OCI-LY7 (cell line): ENCODE data around the gene LRRC23. TPM values are rescaled to one million over a fixed set of nuclear protein-coding genes. Genes with fewer than 3 reads are reported as not detected.

Source experiments
- BruUV-seq: library from RNA; stranded (reverse); fragments of 400-500 nt; replicated peaks from 2 replicates; lab custom pipeline; 2021; lab: Mats Ljungman, UMichigan
- CTCF ChIA-PET: fragments of 300-600 bp; sonication (Branson Sonifier 250); formaldehyde crosslinking; loops from one replicate; lab custom pipeline; 2022; ENCODE audit warnings: antibody characterized with exemption; ENCODE audit not compliant: unreplicated experiment; lab: Charles Lee
- POLR2A ChIA-PET: fragments of 300-600 bp; sonication (Branson Sonifier 250); formaldehyde crosslinking; loops from one replicate; lab custom pipeline; 2022; ENCODE audit warnings: antibody characterized with exemption; lab: Charles Lee
- DNase-seq: peaks from one replicate; pipeline ENCODE4 v3.0.0-alpha.2; 2015; ENCODE audit warnings: low spot score
- H2AFZ ChIP-seq: fragments of 200-600 bp; sonication (generic), shearing (Covaris generic); 2 replicates; pipeline ENCODE4 v1.6.1; 2014; ENCODE audit warnings: mild to moderate bottlenecking, antibody characterized with exemption, low read length, moderate library complexity
- H3K27ac ChIP-seq: fragments of 200-600 bp; sonication (generic); 2 replicates; pipeline ENCODE4 v1.5.1; 2014; ENCODE audit warnings: mixed run types, low read depth, mild to moderate bottlenecking, moderate library complexity, low read length, inconsistent platforms; ENCODE audit not compliant: poor library complexity, severe bottlenecking
- H3K36me3 ChIP-seq: fragments of 200-600 bp; sonication (generic); 2 replicates; pipeline ENCODE4 v1.6.1; 2014; ENCODE audit warnings: mild to moderate bottlenecking, antibody characterized with exemption, low read length, moderate library complexity, mixed read lengths; ENCODE audit not compliant: insufficient read depth
- H3K4me1 ChIP-seq: fragments of 200-600 bp; sonication (generic); 2 replicates; pipeline ENCODE4 v1.5.1; 2014; ENCODE audit warnings: mild to moderate bottlenecking, low read length; ENCODE audit not compliant: insufficient read depth, poor library complexity, severe bottlenecking
- H3K4me2 ChIP-seq: fragments of 200-600 bp; sonication (generic); 2 replicates; pipeline ENCODE4 v1.6.1; 2014; ENCODE audit warnings: mild to moderate bottlenecking, low read length
- H3K4me3 ChIP-seq: fragments of 200-600 bp; sonication (generic); 2 replicates; pipeline ENCODE4 v1.5.1; 2014; ENCODE audit warnings: mild to moderate bottlenecking, low read depth, low read length; ENCODE audit not compliant: poor library complexity, severe bottlenecking
- H3K79me2 ChIP-seq: fragments of 200-600 bp; sonication (generic); 2 replicates; pipeline ENCODE4 v1.6.1; 2016; ENCODE audit warnings: low read depth, mild to moderate bottlenecking, low read length, moderate library complexity, mixed read lengths; ENCODE audit not compliant: insufficient read depth
- H3K9me2 ChIP-seq: fragments of 200-600 bp; sonication (generic); 2 replicates; pipeline ENCODE4 v1.6.1; 2016; ENCODE audit warnings: mild to moderate bottlenecking, low read length, mixed read lengths; ENCODE audit not compliant: insufficient read depth
- H3K9me3 ChIP-seq: fragments of 200-600 bp; sonication (generic); 2 replicates; pipeline ENCODE4 v1.6.1; 2014; ENCODE audit warnings: mild to moderate bottlenecking, mixed run types, low read length, mixed read lengths
- H4K20me1 ChIP-seq: fragments of 200-600 bp; sonication (generic); 2 replicates; pipeline ENCODE4 v1.6.1; 2014; ENCODE audit warnings: mild to moderate bottlenecking, antibody characterized with exemption, low read length, moderate library complexity, mixed read lengths; ENCODE audit not compliant: insufficient read depth
- CTCF ChIP-seq: fragments of 200-600 bp; sonication (generic); conservative IDR thresholded peaks from 2 replicates; pipeline ENCODE4 v1.5.1; 2014; ENCODE audit warnings: mild to moderate bottlenecking, antibody characterized with exemption, low read length, moderate library complexity, mixed read lengths
- EZH2phosphoT487 ChIP-seq: fragments of 200-600 bp; sonication (generic); IDR thresholded peaks from 2 replicates; pipeline ENCODE4 v1.6.1; 2018; ENCODE audit warnings: low read depth, borderline replicate concordance, mild to moderate bottlenecking, mixed run types, antibody characterized with exemption, low read length, moderate library complexity, mixed read lengths
- intact Hi-C: fragments of 100-400 bp; cut with micrococcal nuclease; formaldehyde crosslinking; loops from one replicate; pipeline ENCODE4 v1.10.0; 2022; ENCODE audit not compliant: unreplicated experiment
- total RNA-seq, 2 experiments: library from RNA; depleted of rRNA in 1 of 2; stranded (reverse); fragments of >200 nt in 1 of 2; shearing (Covaris generic) in 1 of 2; gene quantifications; 2 replicates each; pipeline ENCODE4 v1.2.3, GENCODE V29; 2014 to 2022

Gene LRRC23
- total RNA-seq, 2 experiments from 2014 or later, result 17.7 to 19.8 TPM

- Histone ChIP-seq H4K20me1 (no peaks in the 10 kb centered on the region), H3K27ac (no peak overlapping the region), H3K79me2 (no peaks in the 10 kb centered on the region), H3K4me1 (peaks cover 13% of the 10 kb centered on the region), H3K9me2 (no peaks in the 10 kb centered on the region), H3K4me3 (no peak overlapping the region), H3K36me3 (no peaks in the 10 kb centered on the region), H3K4me2 (no peak overlapping the region), H2AFZ (no peak overlapping the region), H3K9me3 (no peaks in the 10 kb centered on the region)
- ChIA-PET CTCF (no interaction called here), POLR2A (interaction anchor here (0.9 to 1.5 kb wide), 2 partner anchors 8 to 9 kb away, joined by 3 read pairs; no protein-coding TSS in a partner anchor)
- intact Hi-C loops, result no loop called here
- no peak for TF ChIP-seq EZH2phosphoT487
- no peak for TF ChIP-seq CTCF
- no peak for DNase-seq
- BruUV-seq, result no TSS peak
Measured at GRCh38 chr12:6899837-6900519, 4.6 kb upstream of the LRRC23 start.

GRCh38 chr12:6902448-6902847 is 2.2 kb upstream of the LRRC23 start:
- no peak for TF ChIP-seq EZH2phosphoT487
- TF ChIP-seq CTCF, result no peak
- Histone ChIP-seq H3K4me3 (no peak overlapping the region), H3K4me1 (peaks cover 18% of the 10 kb centered on the region), H3K4me2 (no peak overlapping the region), H3K36me3 (peaks cover 8% of the 10 kb centered on the region; the same call in 1 of the 2 replicates), H3K27ac (no peak overlapping the region), H3K79me2 (no peaks in the 10 kb centered on the region), H4K20me1 (no peaks in the 10 kb centered on the region), H3K9me3 (no peaks in the 10 kb centered on the region), H3K9me2 (no peaks in the 10 kb centered on the region), H2AFZ (no peak overlapping the region)
- CTCF ChIA-PET, result no interaction called here
- DNase-seq, result no peak
- intact Hi-C loops, result no loop called here
- no TSS peak for BruUV-seq
- POLR2A ChIA-PET, result interaction anchor here (0.5 to 1.5 kb wide), 8 partner anchors 8 to 51 kb away, joined by 3 to 5 read pairs (median 3); no protein-coding TSS in a partner anchor

- no TSS peak for BruUV-seq
- intact Hi-C loops, result no loop called here
- DNase-seq, result no peak
- Histone ChIP-seq H4K20me1 (no peaks in the 10 kb centered on the region), H3K36me3 (peaks cover 8% of the 10 kb centered on the region; the same call in 1 of the 2 replicates), H3K4me2 (peak overlapping the region; percentile 97), H3K4me1 (peaks cover 18% of the 10 kb centered on the region), H3K79me2 (no peaks in the 10 kb centered on the region), H3K4me3 (peak overlapping the region; percentile 81), H3K9me3 (no peaks in the 10 kb centered on the region), H3K9me2 (no peaks in the 10 kb centered on the region), H3K27ac (no peak overlapping the region), H2AFZ (peak overlapping the region; percentile 80; the same call in 1 of the 2 replicates)
- ChIA-PET POLR2A (interaction anchor here (0.7 to 2.8 kb wide), 4 partner anchors 12 to 64 kb away, joined by 3 to 13 read pairs (median 4); no protein-coding TSS in a partner anchor), CTCF (no interaction called here)
- TF ChIP-seq EZH2phosphoT487, result no peak
Measured at GRCh38 chr12:6903722-6904121, 900 bp upstream of the LRRC23 start.
